Measurements from ENCODE around the gene GRB7. TPM values are rescaled to one million over a fixed set of nuclear protein-coding genes. Genes with fewer than 3 reads are reported as not detected.
"Not testable (repeated sequence)": the region's sequence is repeated elsewhere in the genome, so short reads cannot be mapped to it uniquely, and the experiment has no call there.

Gene GRB7
- total RNA-seq, 1 donor from 2014 or later = 25.0 TPM

DNA sequence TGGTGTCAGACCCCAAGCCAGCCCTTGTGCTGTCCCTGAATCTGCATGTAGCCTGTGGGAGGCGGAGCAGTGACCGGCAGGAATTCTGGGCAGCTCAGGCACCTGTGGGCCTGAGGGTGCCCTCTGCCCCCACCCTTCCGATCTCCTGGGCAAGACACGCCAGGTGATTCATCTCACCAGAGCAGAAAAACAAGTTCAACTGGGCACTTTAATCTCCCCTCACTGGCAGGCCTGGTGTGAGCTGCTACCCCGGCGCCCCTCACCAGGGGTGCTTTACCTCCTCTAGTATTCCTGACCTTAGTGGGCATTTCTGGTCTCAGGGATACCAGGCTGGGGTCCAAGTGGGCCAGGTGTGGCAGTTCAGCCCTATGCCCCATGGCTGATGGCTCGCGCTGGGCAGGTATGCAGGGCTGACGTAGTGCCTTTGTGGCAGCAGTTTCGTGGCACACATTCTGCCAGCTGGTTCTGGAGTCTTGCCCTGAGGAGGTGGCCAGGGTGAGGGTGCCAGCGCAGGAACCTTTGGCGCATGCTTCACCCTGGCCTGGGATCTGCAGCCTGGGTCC lies 31.9 kb upstream of the GRB7 start:
- peak; percentile 85 for ATAC-seq
- peak overlapping the region; percentile 71 for H3K27ac ChIP-seq
- peaks cover 26% of the 10 kb centered on the region for H3K36me3 ChIP-seq
- H3K9me3 ChIP-seq = no peaks in the 10 kb centered on the region
- peaks cover 39% of the 10 kb centered on the region for H3K4me1 ChIP-seq
- DNase-seq = peak; percentile 89
- intact Hi-C loops (cut with DNase I) = no loop called here
- H3K4me3 ChIP-seq = no peak overlapping the region
- TF ChIP-seq, protein P1, sequence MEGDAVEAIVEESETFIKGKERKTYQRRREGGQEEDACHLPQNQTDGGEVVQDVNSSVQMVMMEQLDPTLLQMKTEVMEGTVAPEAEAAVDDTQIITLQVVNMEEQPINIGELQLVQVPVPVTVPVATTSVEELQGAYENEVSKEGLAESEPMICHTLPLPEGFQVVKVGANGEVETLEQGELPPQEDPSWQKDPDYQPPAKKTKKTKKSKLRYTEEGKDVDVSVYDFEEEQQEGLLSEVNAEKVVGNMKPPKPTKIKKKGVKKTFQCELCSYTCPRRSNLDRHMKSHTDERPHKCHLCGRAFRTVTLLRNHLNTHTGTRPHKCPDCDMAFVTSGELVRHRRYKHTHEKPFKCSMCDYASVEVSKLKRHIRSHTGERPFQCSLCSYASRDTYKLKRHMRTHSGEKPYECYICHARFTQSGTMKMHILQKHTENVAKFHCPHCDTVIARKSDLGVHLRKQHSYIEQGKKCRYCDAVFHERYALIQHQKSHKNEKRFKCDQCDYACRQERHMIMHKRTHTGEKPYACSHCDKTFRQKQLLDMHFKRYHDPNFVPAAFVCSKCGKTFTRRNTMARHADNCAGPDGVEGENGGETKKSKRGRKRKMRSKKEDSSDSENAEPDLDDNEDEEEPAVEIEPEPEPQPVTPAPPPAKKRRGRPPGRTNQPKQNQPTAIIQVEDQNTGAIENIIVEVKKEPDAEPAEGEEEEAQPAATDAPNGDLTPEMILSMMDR (IDR thresholded peaks at IDR 0.05) = no peak
- H3K27me3 ChIP-seq = no peaks in the 10 kb centered on the region

DNA sequence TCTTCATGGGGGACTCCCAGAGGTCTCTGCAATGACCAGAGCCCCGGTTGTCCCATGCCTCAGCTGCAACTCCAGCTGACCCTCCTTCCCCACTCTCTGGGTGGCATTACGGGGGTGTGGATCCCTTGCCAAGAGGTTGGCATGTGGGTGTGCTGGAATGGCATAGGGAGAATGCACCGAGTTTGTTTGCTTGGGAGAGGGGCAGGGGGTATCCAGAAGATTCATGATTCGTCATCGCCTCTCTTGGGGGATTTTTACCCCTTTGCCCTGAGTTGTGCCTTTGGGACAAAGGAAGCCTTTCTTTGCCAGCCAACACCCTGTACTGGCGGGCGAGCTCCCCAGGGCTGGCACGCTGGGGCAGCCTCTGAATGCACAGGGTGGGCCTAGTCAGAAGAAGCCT lies 31.4 kb upstream of the GRB7 start:
- Histone ChIP-seq H3K27me3 (no peaks in the 10 kb centered on the region), H3K4me1 (peaks cover 35% of the 10 kb centered on the region), H3K36me3 (peaks cover 32% of the 10 kb centered on the region), H3K4me3 (no peak overlapping the region), H3K27ac (peak overlapping the region; percentile 71), H3K9me3 (no peaks in the 10 kb centered on the region)
- DNase-seq (no peak), ATAC-seq (no peak)
- intact Hi-C loops (cut with DNase I) = no loop called here
- TF ChIP-seq, protein P1 (IDR thresholded peaks at IDR 0.05) = no peak

DNA sequence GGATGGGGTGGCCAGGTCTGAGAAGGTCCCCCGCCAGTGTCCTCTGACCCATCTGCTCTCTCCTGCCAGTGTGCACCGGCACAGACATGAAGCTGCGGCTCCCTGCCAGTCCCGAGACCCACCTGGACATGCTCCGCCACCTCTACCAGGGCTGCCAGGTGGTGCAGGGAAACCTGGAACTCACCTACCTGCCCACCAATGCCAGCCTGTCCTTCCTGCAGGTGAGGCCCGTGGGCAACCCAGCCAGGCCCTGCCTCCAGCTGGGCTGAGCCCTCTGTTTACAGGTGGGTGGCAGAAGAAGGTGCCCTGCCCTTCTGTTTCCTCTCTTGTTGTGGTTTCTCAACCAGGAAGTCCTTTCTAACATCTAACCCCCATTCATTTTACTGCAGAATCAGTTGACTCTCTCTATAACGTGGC lies 30.8 kb upstream of the GRB7 start:
- Histone ChIP-seq H3K4me3 (no peak overlapping the region), H3K4me1 (peaks cover 31% of the 10 kb centered on the region), H3K27ac (peak overlapping the region; percentile 71), H3K9me3 (no peaks in the 10 kb centered on the region), H3K36me3 (peaks cover 35% of the 10 kb centered on the region), H3K27me3 (no peaks in the 10 kb centered on the region)
- TF ChIP-seq, protein P1 (IDR thresholded peaks at IDR 0.05) = no peak
- ATAC-seq (no peak), DNase-seq (no peak)
- intact Hi-C loops (cut with DNase I) = no loop called here

DNA sequence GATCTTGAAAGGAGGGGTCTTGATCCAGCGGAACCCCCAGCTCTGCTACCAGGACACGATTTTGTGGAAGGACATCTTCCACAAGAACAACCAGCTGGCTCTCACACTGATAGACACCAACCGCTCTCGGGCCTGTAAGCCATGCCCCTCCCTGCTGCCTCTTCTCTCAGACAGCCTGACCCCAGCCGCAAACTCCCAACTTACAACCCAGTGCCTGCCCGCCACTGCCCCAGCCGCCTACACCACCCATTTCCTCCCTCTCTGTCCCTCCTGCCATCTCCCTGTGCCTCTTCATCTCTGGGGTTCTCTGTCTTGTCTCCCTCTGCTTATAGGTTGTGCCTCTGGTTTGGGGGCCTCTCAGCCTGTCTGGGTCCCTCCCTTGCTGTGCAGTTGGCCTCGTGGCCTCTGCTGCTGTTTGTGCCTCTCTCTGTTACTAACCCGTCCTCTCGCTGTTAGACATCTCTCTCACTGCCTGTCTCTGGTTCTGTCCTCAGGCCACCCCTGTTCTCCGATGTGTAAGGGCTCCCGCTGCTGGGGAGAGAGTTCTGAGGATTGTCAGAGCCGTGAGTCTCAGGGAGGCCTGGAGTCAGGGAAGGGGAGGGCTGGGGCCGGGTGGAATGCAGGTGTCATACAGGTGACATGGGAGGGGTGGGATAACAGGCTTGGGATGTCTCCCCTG lies 28.3 kb upstream of the GRB7 start:
- no peaks in the 10 kb centered on the region for H3K9me3 ChIP-seq
- TF ChIP-seq, protein P1 (IDR thresholded peaks at IDR 0.05) = no peak
- no peak for DNase-seq
- H3K4me1 ChIP-seq = peaks cover 14% of the 10 kb centered on the region
- intact Hi-C loops (cut with DNase I) = no loop called here
- no peak overlapping the region for H3K27ac ChIP-seq
- no peak overlapping the region for H3K4me3 ChIP-seq
- no peak for ATAC-seq
- H3K36me3 ChIP-seq = peaks cover 47% of the 10 kb centered on the region
- no peaks in the 10 kb centered on the region for H3K27me3 ChIP-seq

DNA sequence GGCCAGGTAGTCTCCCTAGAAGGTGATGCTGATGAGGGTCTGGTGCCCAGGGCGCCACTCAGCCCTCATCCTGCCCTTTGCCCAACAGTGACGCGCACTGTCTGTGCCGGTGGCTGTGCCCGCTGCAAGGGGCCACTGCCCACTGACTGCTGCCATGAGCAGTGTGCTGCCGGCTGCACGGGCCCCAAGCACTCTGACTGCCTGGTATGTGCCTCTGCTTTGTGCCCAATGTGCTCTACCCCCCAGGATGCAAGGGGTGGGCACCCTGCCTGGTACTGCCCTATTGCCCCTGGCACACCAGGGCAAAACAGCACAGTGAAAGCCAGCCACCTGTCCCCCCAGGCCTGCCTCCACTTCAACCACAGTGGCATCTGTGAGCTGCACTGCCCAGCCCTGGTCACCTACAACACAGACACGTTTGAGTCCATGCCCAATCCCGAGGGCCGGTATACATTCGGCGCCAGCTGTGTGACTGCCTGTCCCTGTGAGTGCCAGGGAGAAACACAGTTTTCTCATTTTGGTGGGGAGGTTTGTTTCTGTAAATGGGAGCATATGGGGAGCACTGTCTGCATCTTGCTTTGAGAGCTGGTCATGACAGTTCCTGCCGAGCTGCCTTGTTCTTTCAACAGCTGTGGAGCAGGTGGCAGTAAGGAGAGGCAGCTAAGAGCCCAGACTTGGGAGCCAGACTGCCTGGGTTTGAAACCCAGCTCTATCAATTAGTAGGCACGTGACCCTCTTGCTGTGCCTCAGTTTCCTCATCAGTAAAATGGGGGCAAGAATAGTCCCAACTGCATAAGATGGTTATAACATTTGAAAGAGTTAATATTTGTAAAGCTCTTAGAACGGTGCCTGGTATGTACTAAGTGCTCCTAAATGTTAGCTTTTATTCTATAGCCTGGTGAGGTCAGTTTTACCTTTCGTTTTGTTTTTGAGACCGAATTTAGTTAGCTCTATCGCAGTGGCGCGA lies 27.5 kb upstream of the GRB7 start:
- no peaks in the 10 kb centered on the region for H3K9me3 ChIP-seq
- H3K4me1 ChIP-seq = peaks cover 6% of the 10 kb centered on the region
- no peaks in the 10 kb centered on the region for H3K27me3 ChIP-seq
- intact Hi-C loops (cut with DNase I) = no loop called here
- no peak overlapping the region for H3K4me3 ChIP-seq
- H3K27ac ChIP-seq = no peak overlapping the region
- H3K36me3 ChIP-seq = peaks cover 56% of the 10 kb centered on the region
- ATAC-seq (no peak), DNase-seq (no peak)
- TF ChIP-seq, protein P1 (IDR thresholded peaks at IDR 0.05) = no peak

DNA sequence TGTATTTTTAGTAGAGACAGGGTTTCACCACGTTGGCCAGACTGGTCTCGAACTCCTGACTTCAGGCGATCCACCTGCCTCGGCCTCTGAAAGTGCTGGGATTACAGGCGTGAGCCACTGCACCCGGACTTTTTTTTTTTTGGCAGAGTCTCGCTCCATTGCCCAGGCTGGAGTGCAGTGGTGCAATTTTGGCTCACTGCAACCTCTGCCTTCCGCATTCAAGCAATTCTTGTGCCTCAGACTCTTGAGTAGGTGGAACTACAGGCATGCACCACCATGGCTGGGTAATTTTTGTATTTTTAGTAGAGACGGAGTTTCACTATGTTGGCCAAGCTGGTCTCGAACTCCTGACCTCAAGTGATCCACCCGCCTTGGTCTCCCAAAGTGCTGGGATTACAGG lies 26.7 kb upstream of the GRB7 start:
- DNase-seq; ATAC-seq; H3K27ac ChIP-seq; H3K4me1 ChIP-seq; intact Hi-C loops (cut with DNase I); H3K9me3 ChIP-seq; H3K27me3 ChIP-seq; H3K4me3 ChIP-seq: not testable (repeated sequence)
- H3K36me3 ChIP-seq = peaks cover 64% of the 10 kb centered on the region
